GM18517 (cell line): ENCODE data around the gene CRLF2.
"Not testable (repeated sequence)": the region's sequence is repeated elsewhere in the genome, so short reads cannot be mapped to it uniquely, and the experiment has no call there.

ENCODE experiments used
- ATAC-seq: cut with Tn5 transposase; IDR thresholded peaks from one replicate; pipeline ENCODE4 v1.9.1; 2021; ENCODE audit warnings: mild to moderate bottlenecking, moderate library complexity; ENCODE audit not compliant: unreplicated experiment

The CRLF2 gene

DNA sequence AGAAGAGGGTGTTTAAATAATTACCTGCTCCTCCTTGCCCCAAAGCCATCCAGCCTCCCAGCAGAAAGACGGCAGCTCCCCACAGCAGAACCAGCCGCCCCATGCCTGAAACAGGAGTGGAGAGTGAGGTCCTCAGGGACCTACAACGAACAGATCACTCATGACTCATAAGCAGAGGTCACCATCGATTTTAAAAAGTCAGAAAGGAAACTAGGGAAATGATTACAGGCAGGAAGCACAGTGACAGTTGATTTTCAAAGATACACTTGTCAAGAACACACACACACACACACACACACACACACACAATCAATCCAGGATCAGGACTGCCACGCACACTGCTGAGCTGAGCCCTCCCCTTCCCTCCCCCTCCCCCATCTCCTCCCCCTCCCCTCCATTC, at the start of gene CRLF2:
CRLF2 (minus strand) TSS at position 118 of the 400 bp plus-strand sequence; CDS start at position 103, 15 bp downstream.
- no peak for ATAC-seq

GRCh38 chrX:1261771-1262170, 49.3 kb upstream of the CRLF2 start:
- ATAC-seq: not testable (repeated sequence)

DNA sequence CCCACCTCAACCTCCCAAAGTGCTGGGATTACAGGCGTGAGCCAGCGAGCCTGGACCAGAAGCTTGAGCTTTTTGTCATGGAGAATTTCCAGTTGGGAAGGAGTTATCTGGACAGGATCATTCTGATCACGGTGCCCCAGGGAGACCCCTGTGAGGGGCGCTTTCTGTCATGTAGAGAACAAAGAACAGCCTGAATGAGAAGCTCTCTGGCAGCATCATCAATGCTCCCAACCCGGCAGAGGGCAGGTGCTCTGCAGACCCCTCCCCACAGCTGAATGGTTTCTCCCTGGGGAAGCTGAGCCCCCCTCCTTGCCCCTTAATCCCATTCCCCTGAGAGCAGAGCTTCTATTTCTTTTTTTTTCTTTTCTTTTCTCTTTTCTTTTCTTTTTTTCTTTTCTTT, 48.8 kb upstream of the CRLF2 start:
- no peak for ATAC-seq

- no peak for ATAC-seq
Observed at GRCh38 chrX:1252861-1253260, 40.4 kb upstream of the CRLF2 start.

GRCh38 chrX:1249101-1249887, 36.8 kb upstream of the CRLF2 start:
- ATAC-seq: no peak

DNA sequence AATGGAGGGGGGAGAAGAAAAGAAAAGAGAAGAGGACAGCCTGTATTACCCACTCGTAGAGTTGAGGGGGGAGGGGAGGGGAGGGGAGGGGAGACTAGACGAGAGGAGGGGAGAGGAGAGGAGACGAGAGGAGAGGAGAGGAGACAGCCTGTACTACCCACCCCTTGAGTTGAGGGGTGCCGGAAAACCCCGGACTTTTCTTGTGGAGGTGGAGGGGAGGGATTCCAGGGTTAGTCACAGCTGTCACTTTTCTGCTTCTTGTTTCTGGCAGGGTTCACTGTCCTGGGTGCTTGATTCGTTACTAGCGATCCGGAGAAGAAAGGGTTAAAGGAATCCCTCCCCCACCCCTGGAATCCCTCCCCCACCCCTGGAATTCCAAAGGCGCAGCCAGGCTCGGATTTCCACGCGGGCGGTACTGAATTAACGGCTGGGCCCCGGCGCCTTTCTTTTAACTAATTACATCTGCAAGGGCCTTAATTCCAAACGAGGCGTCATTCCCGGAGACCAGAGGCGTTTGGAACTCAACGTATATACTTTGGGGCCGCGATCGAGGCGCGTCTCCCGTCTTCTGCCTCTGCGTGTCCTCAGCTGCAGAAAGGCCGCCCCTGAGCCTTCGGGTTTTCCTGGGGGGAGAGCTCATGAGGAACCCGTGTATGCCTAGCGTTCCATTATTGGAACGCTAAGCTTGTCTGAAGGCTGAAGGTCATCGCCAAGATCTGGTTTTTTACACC, 36.0 kb upstream of the CRLF2 start:
- ATAC-seq: no peak

DNA sequence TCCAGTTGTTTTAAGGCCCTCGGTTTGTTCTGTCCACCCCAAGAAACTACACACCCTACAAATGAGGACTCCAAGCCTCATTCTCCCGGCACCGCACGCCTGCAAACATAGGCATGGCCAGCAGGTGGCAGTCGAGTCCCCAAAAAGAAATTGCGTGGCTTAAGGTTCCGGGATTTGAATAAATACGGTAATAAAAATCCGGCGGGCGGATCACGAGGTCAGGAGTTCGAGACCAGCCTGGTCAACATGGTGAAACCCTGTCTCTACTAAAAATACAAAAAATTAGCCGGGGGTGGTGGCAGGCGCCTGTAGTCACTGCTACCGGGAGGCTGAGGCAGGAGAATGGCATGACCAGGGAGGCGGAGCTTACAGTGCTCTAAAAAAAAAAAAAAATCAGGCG, 34.4 kb upstream of the CRLF2 start:
- peak; percentile 60 for ATAC-seq

GRCh38 chrX:1244164-1245076, 32.0 kb upstream of the CRLF2 start:
- ATAC-seq: no peak

GRCh38 chrX:1242891-1243402, 30.5 kb upstream of the CRLF2 start:
- ATAC-seq: no peak

- ATAC-seq: not testable (repeated sequence)
Observed at GRCh38 chrX:1240551-1240950, 28.1 kb upstream of the CRLF2 start.

DNA sequence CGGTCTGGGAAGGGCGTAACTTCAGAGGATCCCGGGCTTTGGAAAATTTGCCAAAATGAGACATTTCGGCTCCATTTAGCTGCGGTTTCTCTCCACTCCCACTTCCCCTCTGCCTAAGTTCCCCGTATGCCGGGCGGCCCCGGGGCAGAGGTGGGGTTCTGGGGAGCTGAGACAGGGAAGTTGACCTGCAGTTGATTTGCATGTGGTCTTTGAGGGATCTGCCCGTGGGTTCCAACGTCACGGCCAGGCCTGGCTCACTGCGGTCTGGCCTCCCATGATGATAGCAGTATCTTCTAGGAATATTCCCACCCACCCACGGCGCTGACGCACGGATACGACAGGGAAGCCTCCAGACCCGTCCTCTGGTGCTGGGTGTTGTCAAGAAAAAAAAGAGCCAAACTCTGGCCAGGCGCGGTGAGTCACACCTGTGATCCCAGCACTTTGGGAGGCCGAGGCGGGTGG, 27.3 kb upstream of the CRLF2 start:
- ATAC-seq: no peak

DNA sequence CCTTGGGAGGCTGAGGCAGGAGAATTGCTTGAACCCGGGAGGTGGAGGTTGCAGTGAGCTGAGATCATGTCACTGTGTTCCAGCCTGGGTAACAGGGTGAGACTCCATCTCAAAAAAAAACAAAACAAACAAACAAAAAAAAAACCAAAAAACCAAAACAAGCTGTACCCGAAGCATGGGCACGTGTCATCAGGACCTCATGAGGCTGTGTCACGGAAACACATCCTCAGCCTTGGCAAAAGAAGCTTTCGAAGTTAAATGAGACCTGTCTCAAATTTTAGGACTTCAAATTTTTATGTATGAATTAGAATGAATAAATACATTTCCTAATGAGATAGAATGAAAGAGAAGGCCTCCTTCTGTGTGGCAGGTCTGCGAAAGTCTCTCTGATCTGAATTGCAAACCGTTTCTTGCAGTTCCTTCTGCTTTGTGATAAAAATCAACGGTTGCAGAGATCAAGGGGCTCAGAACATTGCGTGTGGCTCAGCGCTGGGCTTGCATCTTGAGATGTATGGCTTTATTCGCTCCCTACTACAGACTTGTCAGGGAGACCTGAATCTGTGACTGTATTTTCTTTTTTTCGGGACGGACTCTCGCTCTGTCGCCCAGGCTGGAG, 19.5 kb upstream of the CRLF2 start:
- no peak for ATAC-seq

DNA sequence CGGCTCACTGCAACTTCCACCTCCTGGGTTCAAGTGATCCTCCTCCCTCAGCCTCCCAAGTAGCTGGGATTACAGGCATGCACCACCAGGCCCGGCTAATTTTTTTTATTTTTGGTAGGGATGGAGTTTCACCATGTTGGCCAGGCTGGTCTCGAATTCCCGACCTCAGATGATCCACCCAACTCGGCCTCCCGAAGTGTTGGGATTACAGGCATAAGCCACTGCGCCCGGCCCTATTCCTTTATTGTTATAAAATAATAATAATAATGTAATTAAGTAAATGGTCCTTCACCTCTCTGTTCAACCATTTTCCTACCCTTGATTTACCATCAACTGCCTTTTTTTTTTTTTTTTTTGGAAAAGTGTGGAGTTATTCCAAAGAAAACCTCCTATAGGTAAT, 15.7 kb upstream of the CRLF2 start:
- ATAC-seq: not testable (repeated sequence)

- ATAC-seq: no peak
Observed at GRCh38 chrX:1226249-1226648, 13.8 kb upstream of the CRLF2 start.

DNA sequence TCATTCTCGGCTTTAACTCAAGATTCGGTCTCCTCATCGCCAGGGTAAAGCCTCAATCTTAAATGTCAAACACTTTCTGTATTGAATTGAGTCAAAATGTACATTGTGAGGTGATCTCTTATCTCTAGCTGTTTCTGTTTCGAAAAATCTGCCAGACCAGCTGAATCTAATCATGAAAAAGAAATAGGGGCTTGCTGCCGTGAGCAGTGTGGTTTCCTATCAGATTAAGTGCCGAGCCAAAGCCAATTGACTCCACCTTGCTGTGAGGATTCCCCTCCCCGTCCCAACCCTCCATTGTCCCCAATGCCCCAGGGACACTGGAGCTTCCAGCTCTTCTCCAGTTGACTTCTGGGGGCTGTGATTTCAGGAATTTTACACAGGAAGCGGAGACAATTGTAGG, 12.5 kb upstream of the CRLF2 start:
- ATAC-seq: no peak

- no peak for ATAC-seq
Observed at GRCh38 chrX:1223242-1223600, 10.8 kb upstream of the CRLF2 start.

DNA sequence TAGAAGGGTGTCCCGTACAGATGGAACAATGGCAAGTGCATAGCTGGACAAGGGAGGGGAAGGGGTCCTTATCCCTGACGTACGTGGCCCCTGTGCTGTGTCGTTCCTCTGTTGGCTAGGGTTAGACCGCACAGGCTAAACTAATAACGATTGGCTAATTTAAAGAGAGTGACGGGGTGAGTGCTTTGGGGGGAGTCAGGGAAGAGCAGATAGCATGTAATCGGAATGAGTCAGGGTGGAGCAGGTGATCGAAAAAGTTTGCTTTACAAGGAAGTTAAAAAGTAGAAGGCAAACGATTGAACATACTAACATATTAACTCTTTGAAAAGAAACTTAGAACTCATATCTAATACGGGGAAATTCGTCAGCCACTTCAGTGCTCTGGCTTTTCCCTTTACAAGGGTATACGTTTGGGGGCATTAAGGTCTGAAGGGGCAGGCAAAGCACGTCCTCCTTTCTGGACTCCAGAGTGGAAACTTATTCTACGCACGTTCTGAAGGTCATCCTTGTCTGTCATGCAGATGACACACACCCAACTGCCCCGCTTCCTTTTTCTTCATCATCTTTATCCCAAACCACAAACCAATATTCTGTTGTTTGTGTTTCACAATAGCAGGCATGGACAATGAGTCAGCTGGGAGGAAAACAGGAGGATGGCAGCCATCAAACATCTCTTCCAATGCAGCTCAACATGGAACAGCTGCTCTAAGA, 10.2 kb upstream of the CRLF2 start:
- no peak for ATAC-seq

DNA sequence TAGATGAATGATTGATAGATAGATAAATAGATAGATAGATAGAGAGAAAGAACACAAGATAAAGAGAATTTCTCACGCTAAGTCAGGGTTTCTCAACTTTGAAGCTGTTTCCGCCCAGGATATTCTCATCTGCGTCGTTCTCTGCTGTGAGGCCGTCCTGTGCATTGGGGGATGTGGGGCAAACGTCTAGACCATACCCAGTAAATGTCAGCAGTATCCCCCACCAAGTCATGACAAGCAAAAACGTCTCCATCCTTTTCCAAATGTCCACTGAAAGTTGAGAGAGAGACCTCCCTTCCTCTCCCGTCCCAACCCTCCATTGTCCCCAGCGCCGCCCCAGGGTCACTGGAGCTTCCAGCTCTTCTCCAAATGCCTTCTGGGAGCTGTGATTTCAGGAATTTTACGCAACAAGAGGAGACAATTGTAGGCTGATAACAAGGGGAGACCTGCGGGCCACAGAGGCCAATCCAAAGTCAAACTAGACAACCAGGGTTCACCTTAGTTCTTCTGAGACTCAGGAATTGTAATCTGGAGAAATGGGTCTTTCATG, 8.9 kb upstream of the CRLF2 start:
- no peak for ATAC-seq

DNA sequence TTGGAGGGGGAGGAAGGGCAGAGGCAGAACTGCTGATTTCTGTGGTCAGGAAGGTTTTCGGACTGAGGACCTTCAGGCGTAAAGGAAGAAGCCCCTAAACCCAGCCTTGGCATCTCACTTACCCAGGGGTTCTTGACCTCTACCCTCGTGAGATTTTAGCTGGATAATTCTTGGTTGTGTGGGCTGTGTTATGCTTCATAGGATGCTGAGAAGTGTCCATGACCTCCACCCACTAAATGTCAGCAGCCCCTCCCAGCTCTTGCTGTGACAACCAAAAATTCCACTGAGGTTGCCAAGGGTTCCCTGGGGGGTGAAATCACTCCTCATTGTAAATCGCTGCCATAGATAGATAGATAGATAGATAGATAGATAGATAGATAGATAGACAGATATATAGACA, 5.8 kb upstream of the CRLF2 start:
- ATAC-seq: no peak
